Measurements from ENCODE around the gene CFAP73. TPM values are rescaled to one million over a fixed set of nuclear protein-coding genes. Genes with fewer than 3 reads are reported as not detected.

The CFAP73 gene
- total RNA-seq, 1 donor from 2014 or later, result not detected

GRCh38 chr12:113135178-113136127 lies 14.1 kb upstream of the CFAP73 start, which contains the start of gene RASAL1:
RASAL1 (minus strand) TSS chr12:113135761; CDS start chr12:113135462, 299 bp downstream.
- TF ChIP-seq, protein P1, sequence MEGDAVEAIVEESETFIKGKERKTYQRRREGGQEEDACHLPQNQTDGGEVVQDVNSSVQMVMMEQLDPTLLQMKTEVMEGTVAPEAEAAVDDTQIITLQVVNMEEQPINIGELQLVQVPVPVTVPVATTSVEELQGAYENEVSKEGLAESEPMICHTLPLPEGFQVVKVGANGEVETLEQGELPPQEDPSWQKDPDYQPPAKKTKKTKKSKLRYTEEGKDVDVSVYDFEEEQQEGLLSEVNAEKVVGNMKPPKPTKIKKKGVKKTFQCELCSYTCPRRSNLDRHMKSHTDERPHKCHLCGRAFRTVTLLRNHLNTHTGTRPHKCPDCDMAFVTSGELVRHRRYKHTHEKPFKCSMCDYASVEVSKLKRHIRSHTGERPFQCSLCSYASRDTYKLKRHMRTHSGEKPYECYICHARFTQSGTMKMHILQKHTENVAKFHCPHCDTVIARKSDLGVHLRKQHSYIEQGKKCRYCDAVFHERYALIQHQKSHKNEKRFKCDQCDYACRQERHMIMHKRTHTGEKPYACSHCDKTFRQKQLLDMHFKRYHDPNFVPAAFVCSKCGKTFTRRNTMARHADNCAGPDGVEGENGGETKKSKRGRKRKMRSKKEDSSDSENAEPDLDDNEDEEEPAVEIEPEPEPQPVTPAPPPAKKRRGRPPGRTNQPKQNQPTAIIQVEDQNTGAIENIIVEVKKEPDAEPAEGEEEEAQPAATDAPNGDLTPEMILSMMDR (IDR thresholded peaks at IDR 0.05), result peak; percentile 75
- peak; percentile 56 for TF ChIP-seq EZH2phosphoT487 (IDR thresholded peaks at IDR 0.05)
- TF ChIP-seq EZH2 (IDR thresholded peaks at IDR 0.05), result peak; percentile 72
- H4K20me1 ChIP-seq (ENCODE audit: low read depth), result no peaks in the 10 kb centered on the region
- peak; percentile 84 for DNase-seq (ENCODE audit: low spot score)
- peaks cover 15% of the 10 kb centered on the region for H3K4me1 ChIP-seq
- no peaks in the 10 kb centered on the region for H3K36me3 Mint-ChIP-seq
- no peaks in the 10 kb centered on the region for H3K36me3 ChIP-seq
- H3K9me3 ChIP-seq (ENCODE audit: low read depth), result no peaks in the 10 kb centered on the region
- H3K4me1 Mint-ChIP-seq, result peaks cover 9% of the 10 kb centered on the region
- H3K4me3 Mint-ChIP-seq, result peak within 1 kb of the TSS; percentile 22
- peaks cover 9% of the 10 kb centered on the region for H3F3A ChIP-seq (ENCODE audit: low read depth)
- H3K79me2 ChIP-seq (ENCODE audit: low read depth), result no peaks in the 10 kb centered on the region
- H2AFZ ChIP-seq (replicated peaks), result peak within 1 kb of the TSS; percentile 88
- no peak within 1 kb of the TSS for H3K27ac Mint-ChIP-seq
- peaks cover 24% of the 10 kb centered on the region for H3K27me3 Mint-ChIP-seq (ENCODE audit: insufficient read depth, low read depth)
- H3K9me3 Mint-ChIP-seq, result no peaks in the 10 kb centered on the region
- peak within 1 kb of the TSS; percentile 46 for H3K4me3 ChIP-seq
- H3K9ac ChIP-seq, result no peak within 1 kb of the TSS
- no peak within 1 kb of the TSS for H3K27ac ChIP-seq
- peak within 1 kb of the TSS; percentile 92 for H3K4me2 ChIP-seq
- H3K27me3 ChIP-seq, result peaks cover 36% of the 10 kb centered on the region

- H3K4me3 Mint-ChIP-seq, result peak overlapping the region; percentile 22
- Histone ChIP-seq H3K4me3 (peak overlapping the region; percentile 46), H3F3A (ENCODE audit: low read depth) (peaks cover 9% of the 10 kb centered on the region), H2AFZ (replicated peaks) (no peak overlapping the region), H3K27ac (no peak overlapping the region), H3K36me3 (no peaks in the 10 kb centered on the region), H4K20me1 (ENCODE audit: low read depth) (no peaks in the 10 kb centered on the region), H3K79me2 (ENCODE audit: low read depth) (no peaks in the 10 kb centered on the region), H3K4me2 (peak overlapping the region; percentile 92), H3K9me3 (ENCODE audit: low read depth) (no peaks in the 10 kb centered on the region), H3K9ac (no peak overlapping the region), H3K4me1 (peaks cover 15% of the 10 kb centered on the region), H3K27me3 (peaks cover 36% of the 10 kb centered on the region)
- TF ChIP-seq, protein P1 (IDR thresholded peaks at IDR 0.05), result no peak
- TF ChIP-seq EZH2phosphoT487 (IDR thresholded peaks at IDR 0.05), result no peak
- no peak for TF ChIP-seq EZH2 (IDR thresholded peaks at IDR 0.05)
- peaks cover 24% of the 10 kb centered on the region for H3K27me3 Mint-ChIP-seq (ENCODE audit: insufficient read depth, low read depth)
- H3K9me3 Mint-ChIP-seq, result no peaks in the 10 kb centered on the region
- H3K27ac Mint-ChIP-seq, result no peak overlapping the region
- H3K4me1 Mint-ChIP-seq, result peaks cover 9% of the 10 kb centered on the region
- no peaks in the 10 kb centered on the region for H3K36me3 Mint-ChIP-seq
- no peak for DNase-seq (ENCODE audit: low spot score)
Measured at GRCh38 chr12:113136128-113136989, 13.2 kb upstream of the CFAP73 start.

- Histone ChIP-seq H3K4me2 (no peak overlapping the region), H4K20me1 (ENCODE audit: low read depth) (no peaks in the 10 kb centered on the region), H3K4me3 (no peak overlapping the region), H3K27ac (no peak overlapping the region), H3K4me1 (peaks cover 15% of the 10 kb centered on the region), H3K9me3 (ENCODE audit: low read depth) (no peaks in the 10 kb centered on the region), H3F3A (ENCODE audit: low read depth) (peaks cover 9% of the 10 kb centered on the region), H3K79me2 (ENCODE audit: low read depth) (no peaks in the 10 kb centered on the region), H2AFZ (replicated peaks) (no peak overlapping the region), H3K9ac (no peak overlapping the region), H3K27me3 (peaks cover 36% of the 10 kb centered on the region), H3K36me3 (no peaks in the 10 kb centered on the region)
- DNase-seq (ENCODE audit: low spot score), result no peak
- Mint-ChIP-seq H3K4me3 (peak overlapping the region; percentile 22), H3K27ac (no peak overlapping the region), H3K9me3 (no peaks in the 10 kb centered on the region), H3K4me1 (peaks cover 11% of the 10 kb centered on the region), H3K27me3 (ENCODE audit: insufficient read depth, low read depth) (peaks cover 24% of the 10 kb centered on the region), H3K36me3 (no peaks in the 10 kb centered on the region)
- TF ChIP-seq, protein P1 (IDR thresholded peaks at IDR 0.05), result no peak
- TF ChIP-seq EZH2phosphoT487 (IDR thresholded peaks at IDR 0.05) (no peak), EZH2 (IDR thresholded peaks at IDR 0.05) (no peak)
Measured at GRCh38 chr12:113136990-113137511, 12.5 kb upstream of the CFAP73 start.
